HepG2 (cell line): ENCODE data around the gene UQCR11. TPM values are rescaled to one million over a fixed set of nuclear protein-coding genes. Genes with fewer than 3 reads are reported as not detected.

Experiments used
- HMGXB4 ChIP-seq, 2 experiments: sonication (generic) in 1 of 2; formaldehyde crosslinking in 1 of 2; IDR thresholded peaks; 2 replicates each; pipeline versions ENCODE4 v1.4.0 to v1.6.1; 2018 to 2020; ENCODE audit warnings: missing genetic modification reagents in 2 of 2, borderline replicate concordance in 1 of 2, low read depth in 1 of 2, mild to moderate bottlenecking in 1 of 2, missing biosample characterization in 1 of 2
- HNRNPK ChIP-seq: fragments of 200-400 bp; formaldehyde crosslinking; IDR thresholded peaks from 2 replicates; pipeline ENCODE4 v1.6.1; 2018; ENCODE audit warnings: low read length, low read depth, moderate library complexity, mild to moderate bottlenecking; ENCODE audit not compliant: poor library complexity, severe bottlenecking
- HOXA3 ChIP-seq: sonication (generic); formaldehyde crosslinking; IDR thresholded peaks from 2 replicates; pipeline ENCODE4 v1.5.0; 2020; ENCODE audit warnings: missing genetic modification reagents
- POLR2A ChIP-seq, 2 experiments: IDR thresholded peaks; 2 replicates each; pipeline ENCODE4 v1.6.1; 2011; ENCODE audit warnings: low read depth in 2 of 2, low read length in 2 of 2, mild to moderate bottlenecking in 1 of 2, moderate library complexity in 1 of 2; ENCODE audit not compliant: insufficient read depth in 1 of 2
- RBFOX2 ChIP-seq: fragments of 200-400 bp; formaldehyde crosslinking; IDR thresholded peaks from 2 replicates; pipeline ENCODE4 v1.6.1; 2017; ENCODE audit warnings: low read depth, mild to moderate bottlenecking, low read length
- RCOR2 ChIP-seq: IDR thresholded peaks from 2 replicates; pipeline ENCODE4 v1.6.1; 2016; ENCODE audit warnings: missing biosample characterization, missing genetic modification reagents
- SOX5 ChIP-seq: IDR thresholded peaks from 2 replicates; pipeline ENCODE4 v1.6.1; 2016; ENCODE audit warnings: borderline replicate concordance
- SRSF1 ChIP-seq: fragments of 200-400 bp; formaldehyde crosslinking; optimal IDR thresholded peaks from 2 replicates; pipeline ENCODE3; 2017; ENCODE audit warnings: mild to moderate bottlenecking, low read depth, low read length, moderate library complexity
- ZNF350 ChIP-seq: sonication (generic); formaldehyde crosslinking; IDR thresholded peaks from 2 replicates; pipeline ENCODE4 v1.4.0; 2020; ENCODE audit warnings: mild to moderate bottlenecking, low read depth, missing genetic modification reagents, borderline replicate concordance
- ZNF414 ChIP-seq: sonication (generic); formaldehyde crosslinking; IDR thresholded peaks from 2 replicates; pipeline ENCODE4 v1.5.0; 2020; ENCODE audit warnings: missing genetic modification reagents
- ZNF639 ChIP-seq: conservative IDR thresholded peaks from 2 replicates; pipeline ENCODE4 v1.6.1; 2018; ENCODE audit warnings: missing genetic modification reagents
- ZNF777 ChIP-seq: sonication (generic); formaldehyde crosslinking; IDR thresholded peaks from 2 replicates; pipeline ENCODE4 v1.4.0; 2020; ENCODE audit warnings: missing genetic modification reagents
- ZNF841 ChIP-seq: sonication (generic); formaldehyde crosslinking; IDR thresholded peaks from 2 replicates; pipeline ENCODE4 v1.8.1; 2023; ENCODE audit warnings: missing genetic modification reagents, borderline replicate concordance
- polyA plus RNA-seq, 8 experiments: library from polyadenylated mRNA; depleted of rRNA in 3 of 8; stranded (reverse) in 7 of 8; unstranded in 1 of 8; fragments of >200 nt; fragmentation: Illumina TruSeq in 4 of 8; extraction: Trizol in 4 of 8; gene quantifications; 2 replicates each; pipeline versions ENCODE4 v1.2.1 to v1.2.3, GENCODE V29; 2011 to 2016; ENCODE audit warnings: low read depth in 4 of 8, missing spikeins in 1 of 8, mixed read lengths in 1 of 8; ENCODE audit not compliant: insufficient read depth in 1 of 8
- total RNA-seq, 5 experiments: library from RNA; depleted of rRNA; stranded (reverse); fragments of >200 nt; fragmentation: Illumina TruSeq; extraction: Trizol; gene quantifications; 2 replicates each; pipeline ENCODE4 v1.2.3, GENCODE V29; 2016; ENCODE audit warnings: low read depth in 1 of 5
- TF ChIP-seq, protein P1 (sequence below): sonication (generic); formaldehyde crosslinking; IDR thresholded peaks from 2 replicates; pipeline ENCODE4 v1.4.0; 2020; ENCODE audit warnings: missing genetic modification reagents
- TF ChIP-seq, protein P2 (sequence below): IDR thresholded peaks from 2 replicates; pipeline ENCODE4 v1.6.1; 2016; ENCODE audit warnings: mild to moderate bottlenecking, missing biosample characterization, missing genetic modification reagents
- TF ChIP-seq, protein P3 (sequence below): sonication (generic); formaldehyde crosslinking; IDR thresholded peaks from 2 replicates; pipeline ENCODE4 v1.8.0; 2022; ENCODE audit warnings: mild to moderate bottlenecking, missing genetic modification reagents; ENCODE audit not compliant: insufficient replicate concordance

UQCR11 gene
- total and polyA plus RNA-seq, 2 of the 13 experiments (the other 11 are each of a cell fraction or from before 2014, with no cell fraction given): 125 to 214 TPM

DNA sequence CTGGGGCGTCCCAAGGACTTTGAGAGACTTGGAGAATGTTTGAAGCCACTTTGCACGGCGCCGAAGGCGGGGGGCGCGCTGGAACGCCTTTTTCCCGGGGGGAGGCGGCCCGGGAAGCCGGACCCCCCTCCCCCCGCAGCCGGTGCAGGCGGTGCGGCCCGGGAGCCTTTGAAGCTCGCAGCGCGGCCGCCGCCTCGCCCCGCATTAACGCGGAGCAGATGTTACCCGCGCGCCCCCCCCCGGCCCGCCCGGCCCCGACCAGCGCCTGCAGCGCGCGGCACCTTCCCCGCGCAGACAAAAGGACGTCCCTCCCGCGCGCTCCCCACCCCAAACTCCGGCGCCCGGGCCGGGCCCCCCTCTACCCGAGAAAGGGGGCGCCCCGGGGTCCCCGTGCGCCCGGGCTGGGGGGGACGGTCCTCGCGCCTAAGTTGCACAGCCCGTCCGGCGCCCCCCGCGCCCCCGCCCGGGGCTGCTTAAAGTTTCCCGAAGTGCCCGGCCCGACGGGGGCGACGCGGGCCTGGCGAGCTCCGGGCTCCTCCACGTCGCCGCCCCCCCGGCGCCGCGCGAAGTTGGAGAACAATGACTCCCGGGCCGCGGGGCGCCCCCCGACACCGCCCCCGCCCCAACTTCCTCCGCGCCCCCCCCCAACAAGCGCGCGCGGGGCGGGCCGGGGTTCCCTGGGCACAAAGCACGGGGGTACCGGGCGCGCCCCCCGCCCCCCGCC is 46.5 kb upstream of the UQCR11 start (continued):
- TF ChIP-seq, protein P1, sequence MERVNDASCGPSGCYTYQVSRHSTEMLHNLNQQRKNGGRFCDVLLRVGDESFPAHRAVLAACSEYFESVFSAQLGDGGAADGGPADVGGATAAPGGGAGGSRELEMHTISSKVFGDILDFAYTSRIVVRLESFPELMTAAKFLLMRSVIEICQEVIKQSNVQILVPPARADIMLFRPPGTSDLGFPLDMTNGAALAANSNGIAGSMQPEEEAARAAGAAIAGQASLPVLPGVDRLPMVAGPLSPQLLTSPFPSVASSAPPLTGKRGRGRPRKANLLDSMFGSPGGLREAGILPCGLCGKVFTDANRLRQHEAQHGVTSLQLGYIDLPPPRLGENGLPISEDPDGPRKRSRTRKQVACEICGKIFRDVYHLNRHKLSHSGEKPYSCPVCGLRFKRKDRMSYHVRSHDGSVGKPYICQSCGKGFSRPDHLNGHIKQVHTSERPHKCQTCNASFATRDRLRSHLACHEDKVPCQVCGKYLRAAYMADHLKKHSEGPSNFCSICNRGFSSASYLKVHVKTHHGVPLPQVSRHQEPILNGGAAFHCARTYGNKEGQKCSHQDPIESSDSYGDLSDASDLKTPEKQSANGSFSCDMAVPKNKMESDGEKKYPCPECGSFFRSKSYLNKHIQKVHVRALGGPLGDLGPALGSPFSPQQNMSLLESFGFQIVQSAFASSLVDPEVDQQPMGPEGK (CRISPR knock-in tag): peak; percentile 92
- TF ChIP-seq RBFOX2 (peak; percentile 60; the same call in 1 of the 2 replicates), RCOR2 (CRISPR knock-in tag) (no peak), SRSF1 (peak; percentile 83), POLR2A (IDR thresholded peaks at IDR 0.05; ENCODE audit: insufficient read depth in 1 of 2, low read depth in 2 of 2, low read length in 2 of 2) (no peak), ZNF350 (CRISPR knock-in tag) (no peak), HNRNPK (peak; percentile 31), ZNF841 (CRISPR knock-in tag) (no peak), SOX5 (no peak), HOXA3 (CRISPR knock-in tag) (0 out of 2 replicates have a peak, but pooled peaks have one; percentile 28), ZNF414 (CRISPR knock-in tag) (no peak), ZNF639 (CRISPR knock-in tag) (0 out of 2 replicates have a peak, but pooled peaks have one; percentile 56), HMGXB4 (CRISPR knock-in tag; IDR thresholded peaks at IDR 0.05; ENCODE audit: borderline replicate concordance in 1 of 2, low read depth in 1 of 2) (peak in 1 of 2 experiments; percentile 41; a peak in 2 of 4 replicates), ZNF777 (CRISPR knock-in tag) (peak; percentile 71)
- TF ChIP-seq, protein P2, sequence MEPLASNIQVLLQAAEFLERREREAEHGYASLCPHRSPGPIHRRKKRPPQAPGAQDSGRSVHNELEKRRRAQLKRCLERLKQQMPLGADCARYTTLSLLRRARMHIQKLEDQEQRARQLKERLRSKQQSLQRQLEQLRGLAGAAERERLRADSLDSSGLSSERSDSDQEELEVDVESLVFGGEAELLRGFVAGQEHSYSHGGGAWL (CRISPR knock-in tag): peak; percentile 21; the same call in 1 of the 2 replicates
- TF ChIP-seq, protein P3, sequence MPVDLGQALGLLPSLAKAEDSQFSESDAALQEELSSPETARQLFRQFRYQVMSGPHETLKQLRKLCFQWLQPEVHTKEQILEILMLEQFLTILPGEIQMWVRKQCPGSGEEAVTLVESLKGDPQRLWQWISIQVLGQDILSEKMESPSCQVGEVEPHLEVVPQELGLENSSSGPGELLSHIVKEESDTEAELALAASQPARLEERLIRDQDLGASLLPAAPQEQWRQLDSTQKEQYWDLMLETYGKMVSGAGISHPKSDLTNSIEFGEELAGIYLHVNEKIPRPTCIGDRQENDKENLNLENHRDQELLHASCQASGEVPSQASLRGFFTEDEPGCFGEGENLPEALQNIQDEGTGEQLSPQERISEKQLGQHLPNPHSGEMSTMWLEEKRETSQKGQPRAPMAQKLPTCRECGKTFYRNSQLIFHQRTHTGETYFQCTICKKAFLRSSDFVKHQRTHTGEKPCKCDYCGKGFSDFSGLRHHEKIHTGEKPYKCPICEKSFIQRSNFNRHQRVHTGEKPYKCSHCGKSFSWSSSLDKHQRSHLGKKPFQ (CRISPR knock-in tag): no peak
